Duodenal mucosa (tissue), 2 donors: ENCODE measurements around the gene SCAF8.

Source experiments
- H3K27ac ChIP-seq: one replicate; pipeline ENCODE4 v1.7.0; 2013; ENCODE audit warnings: low read depth, low read length
- H3K27me3 ChIP-seq, 2 donors: one replicate each; pipeline ENCODE4 v1.7.0; 2013; ENCODE audit warnings: low read length in 2 of 2, control low read depth in 1 of 2; ENCODE audit not compliant: insufficient read depth in 2 of 2, control insufficient read depth in 1 of 2
- H3K36me3 ChIP-seq, 2 donors: one replicate each; pipeline ENCODE4 v1.7.0; 2013; ENCODE audit warnings: low read length in 2 of 2, control low read depth in 1 of 2; ENCODE audit not compliant: insufficient read depth in 2 of 2, control insufficient read depth in 1 of 2
- H3K4me1 ChIP-seq, 2 donors: one replicate each; pipeline ENCODE4 v1.7.0; 2013; ENCODE audit warnings: low read length in 2 of 2, control low read depth in 1 of 2; ENCODE audit not compliant: insufficient read depth in 2 of 2, control insufficient read depth in 1 of 2
- H3K4me3 ChIP-seq, 2 donors: one replicate each; pipeline ENCODE4 v1.7.0; 2013; ENCODE audit warnings: low read length in 2 of 2, low read depth in 1 of 2
- H3K9ac ChIP-seq, 2 donors: one replicate each; pipeline ENCODE4 v1.7.0; 2013; ENCODE audit warnings: low read length in 2 of 2, low read depth in 1 of 2
- H3K9me3 ChIP-seq, 2 donors: one replicate each; pipeline ENCODE4 v1.7.0; 2013; ENCODE audit warnings: low read length in 2 of 2, control low read depth in 1 of 2; ENCODE audit not compliant: control insufficient read depth in 1 of 2

SCAF8 gene

DNA sequence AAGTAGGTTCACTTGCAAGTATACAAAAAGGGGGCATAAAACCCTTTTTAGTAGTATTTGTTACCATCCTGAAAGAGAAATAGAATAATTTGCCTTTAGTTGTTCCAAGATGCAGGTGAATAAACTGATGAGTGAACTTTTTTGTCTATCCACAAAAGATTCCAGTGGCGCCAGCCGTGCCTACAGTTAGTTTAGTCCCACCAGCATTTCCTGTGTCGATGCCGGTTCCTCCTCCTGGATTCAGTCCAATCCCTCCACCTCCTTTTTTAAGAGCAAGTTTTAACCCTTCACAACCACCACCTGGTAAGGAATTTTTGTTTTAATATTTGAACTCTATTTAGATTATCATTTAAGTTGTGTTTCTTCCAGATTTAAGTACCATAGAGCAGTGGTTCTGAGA, 90.9 kb downstream of the SCAF8 start:
- Histone ChIP-seq H3K27ac (no peak overlapping the region), H3K9me3 (no peaks in the 10 kb centered on the region), H3K9ac (no peak overlapping the region), H3K36me3 (peaks cover 29 to 64% of the 10 kb centered on the region in 2 donors), H3K27me3 (no peaks in the 10 kb centered on the region), H3K4me1 (no peaks in the 10 kb centered on the region), H3K4me3 (no peak overlapping the region)

DNA sequence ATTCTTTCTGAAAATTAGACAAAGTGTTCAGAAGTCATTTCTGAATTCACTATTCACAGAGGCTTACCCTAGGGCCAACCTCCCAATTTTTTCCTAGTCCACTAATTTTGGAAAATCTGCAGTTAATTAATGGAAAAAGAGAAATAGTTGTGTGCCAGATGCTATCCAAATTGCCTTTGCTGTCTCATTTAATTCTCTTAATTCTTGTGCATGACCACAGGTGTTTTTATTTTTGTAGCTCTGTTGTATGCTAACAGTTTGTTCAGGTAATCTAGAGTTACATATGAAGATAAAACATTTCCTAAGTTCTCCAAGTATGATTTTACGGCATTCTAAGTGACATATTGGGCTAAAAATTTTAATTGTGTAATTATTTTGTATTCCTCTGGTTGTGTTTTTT, 96.8 kb downstream of the SCAF8 start:
- Histone ChIP-seq H3K27ac (no peak overlapping the region), H3K27me3 (no peaks in the 10 kb centered on the region), H3K4me1 (peaks cover 0 to 6% of the 10 kb centered on the region in 2 donors), H3K9me3 (no peaks in the 10 kb centered on the region), H3K4me3 (no peak overlapping the region), H3K9ac (no peak overlapping the region), H3K36me3 (peaks cover 26 to 54% of the 10 kb centered on the region in 2 donors)

DNA sequence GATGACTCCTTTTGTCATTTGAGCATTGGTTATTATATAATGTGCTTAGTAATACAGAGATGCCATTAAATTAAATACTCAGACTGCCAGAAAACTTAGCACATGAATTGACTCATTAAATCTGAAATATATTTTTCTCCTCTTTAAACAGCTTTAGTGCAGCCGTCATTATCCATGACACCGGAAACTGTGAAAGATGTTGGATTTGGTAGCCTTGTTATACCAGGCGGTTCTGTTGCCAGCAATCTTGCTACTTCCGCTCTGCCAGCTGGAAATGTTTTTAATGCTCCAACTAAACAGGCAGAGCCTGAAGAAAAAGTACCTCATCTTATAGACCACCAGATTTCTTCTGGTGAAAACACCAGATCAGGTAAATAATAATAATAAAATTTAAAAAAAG, 97.6 kb downstream of the SCAF8 start:
- Histone ChIP-seq H3K4me3 (no peak overlapping the region), H3K36me3 (peaks cover 23 to 51% of the 10 kb centered on the region in 2 donors), H3K27me3 (no peaks in the 10 kb centered on the region), H3K9me3 (no peaks in the 10 kb centered on the region), H3K27ac (no peak overlapping the region), H3K9ac (no peak overlapping the region), H3K4me1 (peaks cover 0 to 10% of the 10 kb centered on the region in 2 donors)

DNA sequence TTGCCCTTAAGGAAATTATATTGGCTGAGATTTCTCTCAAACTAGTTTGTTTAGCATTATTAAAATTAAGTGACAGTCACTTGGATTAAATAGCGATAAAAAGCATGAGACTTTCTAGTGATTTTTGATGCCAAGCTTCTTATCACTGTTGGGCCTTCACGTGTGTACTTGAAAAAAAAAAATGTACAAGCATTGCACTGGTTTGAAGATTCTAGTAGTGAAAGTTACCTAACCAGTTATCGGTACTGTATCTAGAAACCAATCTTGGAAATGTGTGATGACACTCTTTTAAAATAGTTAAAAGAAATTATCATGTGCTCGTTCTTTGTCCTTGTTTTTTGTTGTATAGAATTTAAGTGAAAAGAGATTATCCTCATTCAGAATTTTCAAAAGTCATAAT, 102.1 kb downstream of the SCAF8 start:
- Histone ChIP-seq H3K4me1 (peaks cover 0 to 10% of the 10 kb centered on the region in 2 donors), H3K4me3 (no peak overlapping the region), H3K27ac (no peak overlapping the region), H3K27me3 (no peaks in the 10 kb centered on the region), H3K9ac (no peak overlapping the region), H3K36me3 (peaks cover 24 to 34% of the 10 kb centered on the region in 2 donors), H3K9me3 (no peaks in the 10 kb centered on the region)

DNA sequence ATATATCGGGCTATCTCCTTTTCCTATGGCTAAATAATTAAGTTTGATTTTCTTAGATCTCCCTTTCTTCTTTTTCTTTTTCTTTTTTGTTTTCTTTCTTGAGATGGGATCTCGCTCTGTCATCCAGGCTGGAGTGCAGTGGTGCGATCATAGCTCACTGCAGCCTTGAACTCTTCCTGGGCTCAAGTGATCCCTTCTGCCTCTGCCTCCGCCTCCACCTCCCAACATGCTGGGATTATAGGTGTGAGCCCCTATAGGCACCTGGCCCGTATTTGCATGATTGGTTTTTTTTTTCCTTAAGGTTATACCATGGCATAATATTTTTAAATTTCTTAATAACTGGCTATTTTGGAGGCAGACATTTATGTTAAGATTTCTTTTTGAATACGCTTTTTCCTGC, 106.3 kb downstream of the SCAF8 start:
- Histone ChIP-seq H3K9ac (no peak overlapping the region), H3K36me3 (peaks cover 6 to 7% of the 10 kb centered on the region in 2 donors), H3K4me1 (peaks cover 0 to 8% of the 10 kb centered on the region in 2 donors), H3K27me3 (no peaks in the 10 kb centered on the region), H3K4me3 (no peak overlapping the region), H3K27ac (no peak overlapping the region), H3K9me3 (no peaks in the 10 kb centered on the region)

DNA sequence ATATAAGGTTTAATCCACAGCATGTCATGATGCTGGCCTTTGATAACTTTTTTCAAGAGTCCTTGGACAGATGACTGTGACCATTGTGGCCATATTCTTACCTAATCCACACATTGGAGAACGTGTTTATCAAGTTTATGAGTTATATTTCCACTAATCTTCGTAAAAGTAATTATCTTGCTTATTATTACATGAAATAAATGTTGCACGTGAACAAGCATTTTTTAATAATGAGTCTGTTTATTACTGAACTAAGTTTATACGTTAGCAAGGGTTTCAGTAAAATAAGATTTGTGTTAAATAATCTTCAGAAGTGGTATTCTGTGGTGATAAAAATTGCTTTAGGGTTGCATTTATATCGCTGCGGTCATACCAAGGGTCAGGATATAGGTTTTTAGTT, 107.1 kb downstream of the SCAF8 start:
- no peaks in the 10 kb centered on the region for H3K9me3 ChIP-seq
- no peaks in the 10 kb centered on the region for H3K27me3 ChIP-seq
- H3K36me3 ChIP-seq: peaks cover 6 to 7% of the 10 kb centered on the region in 2 donors
- no peak overlapping the region for H3K4me3 ChIP-seq
- H3K9ac ChIP-seq: no peak overlapping the region
- H3K4me1 ChIP-seq: peaks cover 0 to under 1% of the 10 kb centered on the region in 2 donors
- no peak overlapping the region for H3K27ac ChIP-seq

DNA sequence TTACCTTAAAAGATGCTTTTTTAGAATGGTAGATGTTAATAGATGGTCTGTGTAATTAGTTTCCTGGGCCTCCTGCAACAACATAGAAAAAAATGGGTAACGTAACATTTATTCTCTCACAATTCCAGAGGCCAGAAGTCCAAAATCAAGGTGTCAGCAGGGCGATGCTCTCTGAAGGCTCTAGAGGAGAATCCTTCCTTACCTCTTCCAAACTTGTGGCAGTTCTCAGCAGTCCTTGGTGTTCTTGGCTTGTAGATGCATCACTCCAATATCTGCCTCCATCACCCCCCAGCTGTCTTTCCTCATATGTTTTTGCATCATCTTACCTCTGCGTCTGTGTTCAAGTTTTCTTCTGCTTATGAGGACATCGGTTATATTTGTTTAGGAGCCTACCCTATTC, 107.9 kb downstream of the SCAF8 start:
- Histone ChIP-seq H3K36me3 (peaks cover 6 to 7% of the 10 kb centered on the region in 2 donors), H3K9ac (no peak overlapping the region), H3K9me3 (no peaks in the 10 kb centered on the region), H3K27ac (no peak overlapping the region), H3K4me1 (no peaks in the 10 kb centered on the region), H3K4me3 (no peak overlapping the region), H3K27me3 (no peaks in the 10 kb centered on the region)

DNA sequence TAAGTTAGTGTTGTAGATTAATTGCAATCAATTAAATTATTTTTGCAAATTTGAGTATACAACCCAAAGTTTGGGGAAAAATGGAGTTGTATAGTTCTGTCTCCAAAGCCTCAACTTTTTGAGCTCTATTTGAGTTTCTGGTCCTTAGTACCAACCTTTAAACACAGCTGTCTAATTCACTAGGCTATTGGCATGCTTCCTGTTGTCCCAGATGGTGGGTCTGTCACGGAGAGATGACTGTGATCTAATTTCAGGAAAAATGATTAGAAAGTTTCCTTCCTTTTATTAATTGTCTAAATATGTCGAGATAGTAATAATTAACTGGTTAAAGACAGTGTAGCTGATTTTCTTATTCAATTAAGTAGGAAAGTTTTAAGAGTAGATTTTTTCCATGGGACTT, 109.6 kb downstream of the SCAF8 start:
- Histone ChIP-seq H3K4me3 (no peak overlapping the region), H3K27me3 (no peaks in the 10 kb centered on the region), H3K27ac (no peak overlapping the region), H3K4me1 (peaks cover 0 to 8% of the 10 kb centered on the region in 2 donors), H3K36me3 (peaks cover 6 to 7% of the 10 kb centered on the region in 2 donors), H3K9me3 (no peaks in the 10 kb centered on the region), H3K9ac (no peak overlapping the region)

DNA sequence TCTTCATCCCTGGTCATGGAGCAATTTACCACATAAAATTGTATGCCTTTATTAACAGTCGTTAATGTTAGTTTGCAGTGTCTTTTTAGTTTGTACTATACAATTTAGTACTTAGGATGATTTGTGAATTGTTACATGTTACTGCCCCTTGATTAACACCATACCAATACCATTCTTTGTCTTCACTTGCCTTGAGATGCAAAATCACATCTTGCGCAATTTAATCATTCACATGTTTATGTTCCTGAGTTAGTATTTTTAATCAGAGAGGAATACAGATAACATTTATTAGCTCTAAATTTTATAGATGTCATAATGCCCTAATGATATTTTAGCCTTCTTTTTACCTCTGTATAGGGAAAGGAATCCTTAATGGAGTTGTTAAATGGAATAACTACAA, 114.1 kb downstream of the SCAF8 start:
- no peaks in the 10 kb centered on the region for H3K9me3 ChIP-seq
- H3K4me1 ChIP-seq: peaks cover 0 to 8% of the 10 kb centered on the region in 2 donors
- no peaks in the 10 kb centered on the region for H3K27me3 ChIP-seq
- H3K36me3 ChIP-seq: peaks cover 3 to 6% of the 10 kb centered on the region in 2 donors
- H3K4me3 ChIP-seq: no peak overlapping the region
- no peak overlapping the region for H3K27ac ChIP-seq
- no peak overlapping the region for H3K9ac ChIP-seq

DNA sequence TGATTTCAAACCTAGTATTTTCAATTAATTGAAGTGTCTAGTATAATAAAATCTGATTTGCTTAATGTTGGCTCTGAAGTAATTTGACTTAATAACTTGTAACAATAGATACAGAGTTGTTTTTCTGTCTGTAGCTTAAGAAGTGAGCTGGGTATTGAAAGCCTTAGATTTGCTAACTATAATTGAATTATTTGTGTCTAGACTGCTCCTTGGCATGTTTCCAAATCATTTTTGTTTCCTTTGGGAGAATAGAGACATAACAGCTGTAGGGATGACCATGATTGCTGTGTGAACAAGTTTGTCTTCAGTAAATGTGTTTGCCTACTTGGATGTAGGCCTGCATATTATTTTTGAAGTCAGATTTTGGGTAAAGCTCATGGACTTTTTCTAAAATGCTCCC, 115.4 kb downstream of the SCAF8 start:
- no peak overlapping the region for H3K27ac ChIP-seq
- no peaks in the 10 kb centered on the region for H3K9me3 ChIP-seq
- H3K27me3 ChIP-seq: no peaks in the 10 kb centered on the region
- H3K9ac ChIP-seq: no peak overlapping the region
- peaks cover 0 to 8% of the 10 kb centered on the region in 2 donors for H3K4me1 ChIP-seq
- peaks cover 6 to 7% of the 10 kb centered on the region in 2 donors for H3K36me3 ChIP-seq
- no peak overlapping the region for H3K4me3 ChIP-seq

DNA sequence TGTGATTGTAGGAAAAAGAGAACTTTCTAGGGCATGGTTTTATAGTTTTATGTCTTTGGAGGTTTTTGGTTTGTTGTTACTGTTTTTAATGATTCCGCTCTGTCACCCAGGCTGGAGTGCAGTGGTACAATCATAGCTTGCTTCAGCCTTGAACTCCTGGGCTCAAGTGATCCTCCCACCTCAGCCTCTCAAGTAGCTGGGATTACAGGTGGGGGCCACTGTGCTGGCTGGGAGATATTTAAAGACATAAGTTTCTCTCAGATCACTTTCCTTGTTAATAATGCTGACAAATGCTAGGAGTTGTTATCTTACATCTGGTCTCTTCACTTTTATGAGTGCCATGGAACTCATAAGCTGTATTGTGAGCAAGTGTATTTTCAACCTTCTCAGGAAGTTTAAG, 116.3 kb downstream of the SCAF8 start:
- H3K9me3 ChIP-seq: no peaks in the 10 kb centered on the region
- no peak overlapping the region for H3K27ac ChIP-seq
- H3K4me3 ChIP-seq: no peak overlapping the region
- peaks cover 0 to 8% of the 10 kb centered on the region in 2 donors for H3K4me1 ChIP-seq
- no peak overlapping the region for H3K9ac ChIP-seq
- peaks cover 6 to 7% of the 10 kb centered on the region in 2 donors for H3K36me3 ChIP-seq
- H3K27me3 ChIP-seq: no peaks in the 10 kb centered on the region
